Ovary (tissue), 3 donors: Measurements from ENCODE around the gene SUGCT.

ENCODE experiments used
- CTCF ChIP-seq, 3 donors: fragments of 450-650 bp in 2 of 3; fragments of 200-600 bp in 1 of 3; IDR thresholded peaks; one replicate each; pipeline versions ENCODE4 v1.5.1 to v1.8.0; 2016 to 2022; ENCODE audit warnings: antibody characterized with exemption in 3 of 3, mild to moderate bottlenecking in 1 of 3
- EP300 ChIP-seq: sonication (generic); formaldehyde crosslinking; IDR thresholded peaks from one replicate; pipeline ENCODE4 v1.6.1; 2017; ENCODE audit warnings: antibody characterized with exemption
- POLR2A ChIP-seq: fragments of 450-650 bp; IDR thresholded peaks from one replicate; pipeline ENCODE4 v1.6.1; 2017; ENCODE audit warnings: antibody characterized with exemption, mild to moderate bottlenecking, moderate library complexity
- donor health status: DM: no; HTN: no; CAD: no.

GRCh38 chr7:40773656-40774055 lies 638.9 kb downstream of the SUGCT start:
- TF ChIP-seq POLR2A (no peak), CTCF (IDR thresholded peaks at IDR 0.05) (no peak), EP300 (no peak)
